ENCODE measurements around the gene ASF1A. TPM values are rescaled to one million over a fixed set of nuclear protein-coding genes. Genes with fewer than 3 reads are reported as not detected.

ASF1A gene
- total and polyA plus RNA-seq, 9 of the 15 experiments (the other 6 are each of a cell fraction or from before 2014, with no cell fraction given) = 31.5 to 45.3 (median 34.8) TPM

- TF ChIP-seq TAF1 (IDR thresholded peaks at IDR 0.05; ENCODE audit: control insufficient read depth, extremely low read depth, insufficient read depth, low read length, severe bottlenecking) (no peak), TEAD2 (tag; IDR thresholded peaks at IDR 0.05) (0 out of 2 replicates have a peak, but pooled peaks have one; percentile 1), PHF8 (IDR thresholded peaks at IDR 0.05; ENCODE audit: borderline replicate concordance, low read length) (no peak; the same call in 1 of the 2 replicates), HLTF (IDR thresholded peaks at IDR 0.05) (peak; percentile 85; the same call in 1 of the 2 replicates), MYC (IDR thresholded peaks at IDR 0.05; ENCODE audit: low read depth, low read length) (no peak), MYC (CRISPR knock-in tag; IDR thresholded peaks at IDR 0.05; ENCODE audit: borderline replicate concordance, low read depth) (no peak), ZNF766 (CRISPR knock-in tag; conservative IDR thresholded peaks at IDR 0.05) (0 out of 2 replicates have a peak, but pooled peaks have one; percentile 21), RHOXF2B (CRISPR knock-in tag; conservative IDR thresholded peaks at IDR 0.05) (no peak), MAFK (IDR thresholded peaks at IDR 0.05; ENCODE audit: low read length) (peak; percentile 19; the same call in 1 of the 2 replicates), NR1H2 (CRISPR knock-in tag; IDR thresholded peaks at IDR 0.05) (no peak), MEF2D (tag; conservative IDR thresholded peaks at IDR 0.05; ENCODE audit: low read depth) (no peak), DACH1 (IDR thresholded peaks at IDR 0.05; ENCODE audit: partially characterized antibody) (no peak), GABPA (tag; conservative IDR thresholded peaks at IDR 0.05; ENCODE audit: low read depth) (peak; percentile 15; the same call in 1 of the 2 replicates), KAT8 (IDR thresholded peaks at IDR 0.05; ENCODE audit: low read depth) (peak; percentile 70; the same call in 1 of the 2 replicates), MAZ (CRISPR knock-in tag; conservative IDR thresholded peaks at IDR 0.05 in 1 of 2, IDR thresholded peaks at IDR 0.05 in 1 of 2) (0 out of 4 replicates have a peak, but pooled peaks of 1 of the 2 experiments have one; percentile 60), XRCC4 (IDR thresholded peaks at IDR 0.05; ENCODE audit: extremely low read depth, insufficient read depth, insufficient read length) (no peak), DEAF1 (CRISPR knock-in tag; IDR thresholded peaks at IDR 0.05) (no peak), GTF3C2 (IDR thresholded peaks at IDR 0.05; ENCODE audit: borderline replicate concordance, extremely low read depth, insufficient read length) (no peak), MLLT1 (IDR thresholded peaks at IDR 0.05) (peak; percentile 14 to 61; a peak in 2 of 4 replicates), ILF3 (IDR thresholded peaks at IDR 0.05; ENCODE audit: borderline replicate concordance) (no peak), ZNF717 (CRISPR knock-in tag; IDR thresholded peaks at IDR 0.05) (no peak)
Measured at GRCh38 chr6:118893064-118893806, 717 bp upstream of the ASF1A start (continued).
